Measurements from ENCODE around the gene NES. TPM values are rescaled to one million over a fixed set of nuclear protein-coding genes. Genes with fewer than 3 reads are reported as not detected.

The NES gene
- total RNA-seq, 2 donors from 2014 or later = 0.05 TPM; not detected in 1

DNA sequence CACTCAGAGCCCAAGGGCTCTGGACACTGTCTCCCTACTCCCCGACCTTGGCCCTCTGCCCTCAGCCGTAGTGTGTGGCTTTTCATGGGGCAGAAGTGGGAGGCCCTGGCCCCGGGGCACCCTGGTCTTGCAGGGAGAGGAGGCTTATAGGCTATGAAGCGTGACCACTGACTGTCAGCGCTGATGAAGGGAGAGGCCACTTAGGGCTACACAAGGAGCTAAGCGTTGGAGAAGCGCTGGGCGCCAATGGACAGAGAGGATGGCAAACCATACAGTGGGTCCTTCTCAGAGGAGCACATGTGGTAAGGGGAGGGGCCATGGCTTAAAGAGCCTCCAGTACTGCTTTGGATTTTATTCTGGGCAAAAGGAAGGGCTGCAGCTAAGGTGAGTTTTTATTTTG, 20.3 kb upstream of the NES start:
- Mint-ChIP-seq H3K9me3 (no peaks in the 10 kb centered on the region), H3K4me1 (ENCODE audit: low read depth) (peaks cover 20% of the 10 kb centered on the region), H3K36me3 (ENCODE audit: insufficient read depth in 2 of 2) (no peaks in the 10 kb centered on the region), H3K27ac (no peak overlapping the region), H3K4me3 (no peak overlapping the region), H3K27me3 (ENCODE audit: low read depth) (peaks cover 38% of the 10 kb centered on the region)
- no peak for DNase-seq
- no peak for ATAC-seq (replicated peaks in 1 of 2)

DNA sequence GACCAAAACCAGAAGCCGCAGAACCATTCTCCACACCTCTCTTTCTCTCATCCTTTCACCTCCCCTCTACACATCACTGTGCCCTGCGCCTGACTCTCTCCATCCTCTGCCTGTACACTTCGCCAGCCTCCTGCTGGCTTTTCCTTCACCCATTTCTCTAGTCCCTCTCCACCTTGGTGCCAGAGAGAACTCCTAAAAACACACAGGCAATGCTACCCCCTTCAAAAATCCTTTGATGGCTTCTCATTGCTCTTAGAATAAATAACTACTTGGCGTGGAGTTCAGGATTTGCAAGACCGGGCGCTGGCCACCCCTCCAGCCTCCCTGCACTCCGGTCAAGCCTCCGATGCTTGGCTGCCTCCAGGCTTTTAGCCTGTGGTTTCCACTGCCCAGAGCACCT, 19.5 kb upstream of the NES start:
- no peaks in the 10 kb centered on the region for H3K36me3 Mint-ChIP-seq (ENCODE audit: insufficient read depth in 2 of 2)
- no peak overlapping the region for H3K27ac Mint-ChIP-seq
- H3K9me3 Mint-ChIP-seq = no peaks in the 10 kb centered on the region
- H3K4me3 Mint-ChIP-seq = no peak overlapping the region
- no peak for DNase-seq
- peaks cover 27% of the 10 kb centered on the region for H3K4me1 Mint-ChIP-seq (ENCODE audit: low read depth)
- H3K27me3 Mint-ChIP-seq (ENCODE audit: low read depth) = peaks cover 45% of the 10 kb centered on the region
- ATAC-seq (replicated peaks in 1 of 2) = no peak

DNA sequence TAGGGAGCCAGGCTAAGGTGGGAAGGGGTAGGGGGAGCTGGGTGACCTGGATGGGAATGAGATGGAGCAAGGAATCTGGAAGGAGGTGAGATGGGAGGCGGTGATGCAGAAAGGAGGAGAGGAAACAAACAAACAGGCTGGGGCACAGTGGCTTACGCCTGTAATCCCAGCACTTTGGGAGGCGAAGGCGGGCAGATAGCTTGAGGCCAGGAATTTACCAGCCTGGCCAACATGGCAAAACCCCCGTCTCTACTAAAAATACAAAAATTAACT, 17.4 kb upstream of the NES start:
- H3K4me3 Mint-ChIP-seq = no peak overlapping the region
- peaks cover 24% of the 10 kb centered on the region for H3K4me1 Mint-ChIP-seq (ENCODE audit: low read depth)
- no peaks in the 10 kb centered on the region for H3K9me3 Mint-ChIP-seq
- ATAC-seq (replicated peaks in 1 of 2) (no peak), DNase-seq (no peak)
- peaks cover 63% of the 10 kb centered on the region for H3K27me3 Mint-ChIP-seq (ENCODE audit: low read depth)
- no peaks in the 10 kb centered on the region for H3K36me3 Mint-ChIP-seq (ENCODE audit: insufficient read depth in 2 of 2)
- no peak overlapping the region for H3K27ac Mint-ChIP-seq

DNA sequence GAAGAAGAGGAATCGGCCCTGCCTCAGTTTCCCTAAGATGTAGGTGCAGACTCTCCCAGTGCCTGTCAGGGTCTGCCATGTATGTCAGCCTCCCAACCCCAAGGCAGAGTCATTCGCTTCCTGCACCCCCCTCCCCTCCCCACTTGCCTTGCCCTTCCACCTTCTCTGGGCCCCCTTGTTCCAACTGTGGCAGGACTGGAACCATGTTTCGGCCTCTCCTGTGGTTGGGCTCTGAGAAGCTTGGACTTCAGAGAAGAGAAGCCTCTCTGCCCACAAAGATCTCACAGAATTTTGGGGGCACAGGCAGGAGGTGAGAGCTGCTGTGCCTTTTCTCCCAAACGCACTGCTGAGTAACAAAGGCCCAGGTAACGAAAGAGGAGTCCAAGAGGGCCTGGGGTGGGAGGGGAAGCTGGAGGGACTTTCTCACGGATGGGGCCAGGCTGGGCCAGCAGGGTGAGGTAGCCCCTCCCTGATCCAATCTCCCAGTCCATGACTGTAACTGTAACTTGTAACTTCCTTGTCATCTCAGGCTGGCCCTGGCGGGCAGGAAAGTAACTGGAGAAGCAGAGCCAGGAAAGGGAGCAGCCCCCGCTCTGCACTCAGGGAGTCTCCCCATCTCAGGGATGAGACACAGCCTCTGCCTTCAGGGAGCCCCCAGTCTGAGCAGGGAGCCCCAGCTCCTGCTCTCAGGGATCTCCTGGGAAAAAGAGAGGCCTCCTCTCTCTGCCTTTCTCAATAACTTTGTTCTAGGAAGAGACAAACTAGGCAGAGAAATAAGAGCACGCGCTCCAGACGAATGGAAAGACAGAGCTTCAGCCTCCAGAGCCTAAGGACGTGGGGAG, 16.9 kb upstream of the NES start:
- H3K27me3 Mint-ChIP-seq (ENCODE audit: low read depth) = peaks cover 69% of the 10 kb centered on the region
- ATAC-seq (replicated peaks in 1 of 2) (no peak), DNase-seq (no peak)
- H3K4me1 Mint-ChIP-seq (ENCODE audit: low read depth) = peaks cover 30% of the 10 kb centered on the region
- no peak overlapping the region for H3K27ac Mint-ChIP-seq
- no peaks in the 10 kb centered on the region for H3K9me3 Mint-ChIP-seq
- H3K4me3 Mint-ChIP-seq = no peak overlapping the region
- H3K36me3 Mint-ChIP-seq (ENCODE audit: insufficient read depth in 2 of 2) = no peaks in the 10 kb centered on the region

DNA sequence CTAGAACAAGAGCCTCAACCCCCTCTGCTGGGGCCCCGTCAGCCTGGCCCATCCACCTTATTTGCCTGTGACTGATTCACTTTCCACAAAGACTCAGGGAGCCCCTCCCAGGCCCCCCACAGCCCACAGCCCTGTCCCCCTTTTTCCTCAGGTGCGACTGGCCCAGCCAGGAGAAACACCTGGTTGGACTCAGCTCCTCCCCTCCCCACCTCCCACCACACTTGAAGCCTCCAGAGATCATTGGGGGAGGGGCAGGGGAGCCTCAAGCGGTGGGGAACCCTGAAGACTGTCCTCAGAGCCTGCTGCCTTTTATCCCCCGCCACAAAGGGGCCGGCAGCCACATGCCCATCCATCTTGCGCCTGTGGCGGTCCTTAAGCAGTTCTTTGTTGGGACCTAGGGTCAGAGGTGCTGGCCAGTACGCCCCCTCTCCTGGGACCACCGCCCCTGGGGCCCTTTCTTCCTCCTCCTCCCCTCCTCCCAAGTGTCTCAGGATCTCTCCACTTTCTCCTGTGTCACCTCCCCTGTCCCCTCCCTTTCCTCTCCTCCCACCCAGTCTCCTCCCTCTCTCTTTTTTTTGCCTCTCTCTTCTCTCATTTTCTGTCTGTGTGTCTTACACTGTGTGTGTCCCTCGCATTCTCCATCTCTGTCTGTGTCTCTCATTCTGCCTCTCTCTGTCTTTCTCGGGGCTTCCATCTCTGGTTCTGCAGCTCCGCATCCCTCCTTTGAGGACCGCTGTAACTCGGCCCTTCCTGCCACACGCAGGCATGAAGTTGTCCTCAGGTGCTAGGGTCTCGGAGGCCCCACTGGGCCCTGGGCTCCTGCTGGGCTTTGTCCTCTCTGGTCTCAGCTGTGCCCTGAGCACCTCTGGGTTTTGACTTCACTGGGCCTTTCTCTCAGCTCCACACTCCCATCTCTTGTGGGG, 16.0 kb upstream of the NES start:
- H3K36me3 Mint-ChIP-seq (ENCODE audit: insufficient read depth in 2 of 2) = no peaks in the 10 kb centered on the region
- peaks cover 30% of the 10 kb centered on the region for H3K4me1 Mint-ChIP-seq (ENCODE audit: low read depth)
- peak overlapping the region in 1 of 2 donors; percentile 33 for H3K4me3 Mint-ChIP-seq
- H3K27me3 Mint-ChIP-seq (ENCODE audit: low read depth) = peaks cover 74% of the 10 kb centered on the region
- no peaks in the 10 kb centered on the region for H3K9me3 Mint-ChIP-seq
- H3K27ac Mint-ChIP-seq = no peak overlapping the region
- DNase-seq = no peak
- ATAC-seq (replicated peaks in 1 of 2) = no peak

DNA sequence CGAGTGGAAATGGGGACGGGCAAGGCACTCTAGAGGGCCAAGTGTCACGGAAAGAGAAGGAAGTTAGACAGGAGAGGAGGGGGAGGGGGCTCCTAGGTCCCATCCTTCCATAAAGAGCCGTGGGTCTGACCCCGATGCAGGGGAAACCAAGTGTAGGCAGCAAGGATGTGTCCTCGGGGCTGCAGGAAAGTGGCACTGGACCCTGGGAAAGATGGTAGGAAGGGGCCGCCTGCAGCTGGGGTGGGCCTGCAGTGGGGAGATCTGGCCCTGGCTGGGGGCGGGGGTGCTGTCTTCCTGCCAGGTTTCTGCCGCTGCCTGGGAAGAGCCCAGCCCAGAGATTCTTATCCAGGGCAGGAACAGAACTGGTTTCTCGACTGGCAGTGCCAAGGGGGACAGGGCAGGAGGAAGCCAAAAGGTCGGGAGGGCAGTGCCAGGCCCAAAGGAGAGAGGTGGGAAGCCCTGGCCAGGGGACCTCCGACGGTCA, 15.3 kb upstream of the NES start:
- no peak overlapping the region for H3K27ac Mint-ChIP-seq
- peaks cover 30% of the 10 kb centered on the region for H3K4me1 Mint-ChIP-seq (ENCODE audit: low read depth)
- no peak overlapping the region for H3K4me3 Mint-ChIP-seq
- ATAC-seq (replicated peaks in 1 of 2) = no peak
- H3K9me3 Mint-ChIP-seq = no peaks in the 10 kb centered on the region
- no peak for DNase-seq
- peaks cover 70% of the 10 kb centered on the region for H3K27me3 Mint-ChIP-seq (ENCODE audit: low read depth)
- no peaks in the 10 kb centered on the region for H3K36me3 Mint-ChIP-seq (ENCODE audit: insufficient read depth in 2 of 2)

DNA sequence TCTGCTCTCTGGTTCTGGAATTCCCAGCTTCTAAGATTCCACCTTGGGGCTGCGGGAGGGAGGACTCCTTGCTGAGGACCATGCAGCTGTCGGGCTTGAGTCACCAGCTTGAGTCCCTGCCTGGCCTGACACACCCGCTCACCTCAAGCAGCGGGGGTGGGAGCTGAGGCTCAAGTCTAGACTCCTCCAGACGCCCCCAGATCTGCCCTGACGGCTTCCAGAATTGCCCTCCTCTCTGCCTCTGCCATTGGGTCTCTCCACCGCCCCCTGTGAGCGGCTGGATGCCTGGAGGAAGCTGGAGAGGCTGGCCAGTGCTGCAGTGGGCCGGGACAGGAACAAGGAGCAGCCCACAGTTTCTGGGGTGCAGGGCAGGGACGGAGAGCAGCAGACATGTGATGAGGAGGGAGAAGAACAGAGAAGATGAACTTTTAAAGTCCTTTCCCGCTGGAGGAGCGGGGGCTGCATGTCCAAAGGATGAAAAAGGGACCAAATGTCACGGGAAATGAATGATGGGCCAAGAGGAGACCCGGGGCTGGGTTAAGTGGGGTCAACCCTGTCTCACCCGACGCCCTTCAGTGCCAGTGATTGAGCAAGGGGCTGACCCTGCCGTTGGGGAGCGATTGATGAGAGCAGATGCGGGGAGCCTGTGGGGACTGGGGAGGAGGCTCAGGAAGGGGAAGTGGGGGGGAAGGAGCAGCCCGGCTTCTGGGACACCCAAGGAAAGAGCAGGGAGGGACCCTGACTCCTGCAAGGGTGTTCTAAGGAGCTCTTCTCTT, 14.6 kb upstream of the NES start:
- no peaks in the 10 kb centered on the region for H3K36me3 Mint-ChIP-seq (ENCODE audit: insufficient read depth in 2 of 2)
- H3K4me1 Mint-ChIP-seq (ENCODE audit: low read depth) = peaks cover 30% of the 10 kb centered on the region
- H3K9me3 Mint-ChIP-seq = no peaks in the 10 kb centered on the region
- no peak overlapping the region for H3K27ac Mint-ChIP-seq
- H3K4me3 Mint-ChIP-seq = no peak overlapping the region
- no peak for DNase-seq
- H3K27me3 Mint-ChIP-seq (ENCODE audit: low read depth) = peaks cover 65% of the 10 kb centered on the region
- no peak for ATAC-seq (replicated peaks in 1 of 2)

DNA sequence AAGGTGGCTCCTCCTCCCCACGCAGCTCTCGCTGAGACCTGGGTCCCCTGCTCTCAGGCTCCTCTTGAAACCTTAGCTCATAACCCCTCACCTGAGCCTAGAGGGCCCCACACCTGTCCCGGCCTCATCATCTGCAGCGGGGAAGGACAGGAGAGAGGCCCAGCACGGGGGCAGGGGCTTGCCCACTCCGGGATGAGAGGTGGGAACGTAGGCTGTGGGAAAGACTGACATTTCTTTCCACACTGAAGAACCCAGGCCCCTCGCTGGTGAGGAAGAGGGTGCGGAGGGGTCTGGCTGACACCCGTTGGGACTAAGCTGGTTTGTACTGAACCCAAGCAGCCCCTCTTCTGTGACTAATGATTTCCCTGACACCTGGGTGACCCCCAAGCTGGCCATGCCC, 14.0 kb upstream of the NES start:
- no peaks in the 10 kb centered on the region for H3K9me3 Mint-ChIP-seq
- H3K4me3 Mint-ChIP-seq = no peak overlapping the region
- H3K27ac Mint-ChIP-seq = no peak overlapping the region
- peaks cover 60% of the 10 kb centered on the region for H3K27me3 Mint-ChIP-seq (ENCODE audit: low read depth)
- H3K4me1 Mint-ChIP-seq (ENCODE audit: low read depth) = peaks cover 30% of the 10 kb centered on the region
- no peak for DNase-seq
- H3K36me3 Mint-ChIP-seq (ENCODE audit: insufficient read depth in 2 of 2) = no peaks in the 10 kb centered on the region
- no peak for ATAC-seq (replicated peaks in 1 of 2)

DNA sequence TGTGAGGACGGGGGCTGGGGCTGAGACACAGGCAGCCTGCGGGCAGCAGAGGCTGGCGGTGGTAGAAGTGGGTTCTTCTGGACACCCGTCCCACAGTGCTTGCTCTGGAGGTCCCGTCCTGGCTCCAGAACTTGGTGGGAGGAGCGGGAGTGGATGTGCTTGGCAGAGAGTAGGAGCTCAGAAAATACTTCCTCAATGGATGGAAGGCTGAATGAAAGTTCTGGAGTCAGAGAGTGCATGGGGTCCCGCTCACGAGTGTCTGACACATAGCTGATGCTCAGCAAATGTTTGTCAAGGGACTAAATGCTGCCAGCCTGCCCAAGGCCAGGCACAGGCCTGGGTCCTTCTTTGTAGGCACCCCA, 13.4 kb upstream of the NES start:
- no peak for DNase-seq
- Mint-ChIP-seq H3K27ac (no peak overlapping the region), H3K4me1 (ENCODE audit: low read depth) (peaks cover 30% of the 10 kb centered on the region), H3K4me3 (no peak overlapping the region), H3K36me3 (ENCODE audit: insufficient read depth in 2 of 2) (no peaks in the 10 kb centered on the region), H3K27me3 (ENCODE audit: low read depth) (peaks cover 60% of the 10 kb centered on the region), H3K9me3 (no peaks in the 10 kb centered on the region)
- ATAC-seq (replicated peaks in 1 of 2) = no peak

DNA sequence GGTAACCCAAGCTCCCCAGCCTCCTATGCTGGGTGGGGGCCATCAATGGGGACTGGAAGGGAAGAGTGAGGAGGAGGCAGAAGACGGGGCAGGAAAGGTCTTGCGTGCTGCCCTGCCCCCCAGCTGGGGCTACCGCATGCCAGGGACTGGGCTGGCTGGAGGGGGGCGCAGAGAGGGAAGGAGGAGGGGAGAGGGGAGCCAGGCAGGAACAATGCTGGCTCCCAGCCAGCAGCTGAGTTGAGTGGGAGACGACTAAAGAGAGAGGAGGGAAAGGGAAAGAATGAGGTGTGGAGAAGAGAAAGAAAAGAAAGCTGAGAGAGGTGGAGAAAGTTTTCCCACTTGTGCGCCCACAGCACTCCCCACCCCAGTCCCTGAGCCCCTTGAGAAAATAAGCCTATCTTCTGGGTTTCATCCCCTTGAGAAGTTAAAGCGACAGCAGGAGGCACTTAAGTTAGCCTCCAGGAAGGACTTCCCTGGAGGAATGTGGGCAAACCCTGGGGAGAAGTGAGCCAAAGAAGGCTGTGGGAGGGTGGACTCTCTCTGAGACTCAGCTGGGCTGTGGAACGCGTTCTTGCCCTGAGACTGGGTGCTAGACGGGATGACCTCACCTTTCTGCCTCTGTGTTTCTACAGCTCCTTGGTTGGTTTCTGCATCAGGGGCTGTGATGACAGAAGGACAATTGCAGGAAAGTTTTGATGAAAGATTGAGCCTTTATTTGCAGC, 12.9 kb upstream of the NES start:
- Mint-ChIP-seq H3K4me3 (peak overlapping the region; percentile 67 to 70), H3K27me3 (ENCODE audit: low read depth) (peaks cover 60% of the 10 kb centered on the region), H3K36me3 (ENCODE audit: insufficient read depth in 2 of 2) (no peaks in the 10 kb centered on the region), H3K4me1 (ENCODE audit: low read depth) (peaks cover 30% of the 10 kb centered on the region), H3K27ac (no peak overlapping the region), H3K9me3 (no peaks in the 10 kb centered on the region)
- ATAC-seq (replicated peaks in 1 of 2) (peak in 1 of 2 donors; percentile 1), DNase-seq (no peak)

DNA sequence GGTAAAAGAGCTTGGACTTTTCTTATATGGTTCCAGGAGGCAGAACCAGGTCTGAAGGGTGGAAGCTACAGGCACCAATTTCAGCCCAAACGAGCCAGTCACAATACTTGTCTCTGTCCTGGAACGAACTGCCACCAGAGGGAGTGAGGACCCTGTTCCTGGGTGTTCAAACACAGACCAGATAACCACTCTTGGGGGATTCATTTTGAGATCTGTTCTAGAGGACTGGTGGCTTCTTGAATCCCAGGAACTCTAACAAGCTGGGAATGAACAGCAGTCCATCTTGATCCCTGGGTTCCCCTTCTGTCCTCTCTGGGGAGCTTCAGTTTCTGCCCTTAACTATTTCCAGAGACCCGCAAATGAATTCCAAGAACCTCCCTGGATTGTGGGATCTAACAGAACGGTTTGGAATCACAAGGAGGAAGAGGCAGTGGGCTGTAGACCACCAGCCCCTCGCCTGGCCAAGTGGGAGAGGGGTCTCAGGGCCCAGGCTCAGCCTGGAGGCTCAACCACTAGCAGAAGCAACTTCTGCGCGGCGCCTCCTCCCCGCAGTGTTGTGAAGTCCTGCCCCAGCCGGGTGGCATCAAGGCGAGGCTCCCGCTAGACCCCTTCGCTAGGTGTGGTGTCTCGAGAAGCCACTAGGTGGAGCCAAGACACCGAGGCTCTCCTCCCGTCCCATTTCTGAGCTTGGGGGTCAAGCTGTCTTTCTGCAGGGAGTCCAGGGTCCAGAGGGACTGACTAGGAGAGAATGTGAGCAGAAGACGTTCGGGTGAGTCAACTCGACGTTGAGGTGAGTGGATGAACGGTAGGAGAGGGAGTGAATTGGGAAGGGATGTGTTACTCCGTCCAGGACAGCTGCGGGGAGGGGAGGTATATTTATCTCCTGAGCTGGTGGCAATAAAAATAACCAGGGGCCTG, 12.1 kb upstream of the NES start:
- DNase-seq = peak; percentile 86
- peaks cover 54% of the 10 kb centered on the region for H3K27me3 Mint-ChIP-seq (ENCODE audit: low read depth)
- ATAC-seq (replicated peaks in 1 of 2) = peak; percentile 94 to 97
- no peaks in the 10 kb centered on the region for H3K9me3 Mint-ChIP-seq
- H3K4me3 Mint-ChIP-seq = peak overlapping the region; percentile 67 to 70
- H3K27ac Mint-ChIP-seq = no peak overlapping the region
- no peaks in the 10 kb centered on the region for H3K36me3 Mint-ChIP-seq (ENCODE audit: insufficient read depth in 2 of 2)
- peaks cover 37% of the 10 kb centered on the region for H3K4me1 Mint-ChIP-seq (ENCODE audit: low read depth)

Data from activated T-cell treated with anti-CD3 and anti-CD28 coated beads, Interleukin-2, amount 50 U/mL, for 72 hours (primary cell).